ENCODE measurements around the gene CCNT2. TPM values are rescaled to one million over a fixed set of nuclear protein-coding genes. Genes with fewer than 3 reads are reported as not detected.

CCNT2 gene
- total and polyA plus RNA-seq, 2 experiments from 2014 or later, result 13.1 to 41.7 TPM

GRCh38 chr2:134892282-134893035 is 26.2 kb upstream of the CCNT2 start:
- Histone ChIP-seq H3K79me2 (no peaks in the 10 kb centered on the region), H2AFZ (no peak overlapping the region), H3K27me3 (no peaks in the 10 kb centered on the region), H3K4me3 (no peak overlapping the region), H3K9me2 (replicated peaks; ENCODE audit: insufficient read depth) (no peaks in the 10 kb centered on the region), H3K4me1 (ENCODE audit: insufficient read depth) (no peaks in the 10 kb centered on the region), H3K27ac (no peak overlapping the region), H3K36me3 (replicated peaks; ENCODE audit: insufficient read depth, low read depth) (no peaks in the 10 kb centered on the region), H4K20me1 (ENCODE audit: insufficient read depth, poor library complexity, severe bottlenecking) (no peaks in the 10 kb centered on the region), H3K4me2 (no peak overlapping the region), H3K9me3 (ENCODE audit: low read depth) (no peaks in the 10 kb centered on the region)
- 55% methylated on average over 1 of the region's 1 CpG for WGBS (ENCODE audit: low lambda C conversion rate, missing lambda C conversion rate)
- TF ChIP-seq EZH2phosphoT487 (IDR thresholded peaks at IDR 0.05; ENCODE audit: low read depth, severe bottlenecking, unreplicated experiment), result no peak
- no peak for TF ChIP-seq CTCF (IDR thresholded peaks at IDR 0.05; ENCODE audit: poor library complexity)
- no peak for TF ChIP-seq EZH2 (IDR thresholded peaks at IDR 0.05; ENCODE audit: borderline replicate concordance)
- DNase-seq (ENCODE audit: low spot score), result peak; percentile 12

GRCh38 chr2:134897932-134898331 is 20.7 kb upstream of the CCNT2 start:
- H3K79me2 ChIP-seq, result no peaks in the 10 kb centered on the region
- H3K4me1 ChIP-seq (ENCODE audit: insufficient read depth), result no peaks in the 10 kb centered on the region
- no peak overlapping the region for H3K27ac ChIP-seq
- H4K20me1 ChIP-seq (ENCODE audit: insufficient read depth, poor library complexity, severe bottlenecking), result no peaks in the 10 kb centered on the region
- H2AFZ ChIP-seq, result no peak overlapping the region
- no peak for DNase-seq (ENCODE audit: low spot score)
- H3K27me3 ChIP-seq, result no peaks in the 10 kb centered on the region
- H3K9me3 ChIP-seq (ENCODE audit: low read depth), result no peaks in the 10 kb centered on the region
- H3K36me3 ChIP-seq (replicated peaks; ENCODE audit: insufficient read depth, low read depth), result no peaks in the 10 kb centered on the region
- TF ChIP-seq EZH2 (IDR thresholded peaks at IDR 0.05; ENCODE audit: borderline replicate concordance), result no peak
- peak; percentile 66 for TF ChIP-seq CTCF (IDR thresholded peaks at IDR 0.05; ENCODE audit: poor library complexity)
- TF ChIP-seq EZH2phosphoT487 (IDR thresholded peaks at IDR 0.05; ENCODE audit: low read depth, severe bottlenecking, unreplicated experiment), result no peak
- H3K4me2 ChIP-seq, result no peak overlapping the region
- no peaks in the 10 kb centered on the region for H3K9me2 ChIP-seq (replicated peaks; ENCODE audit: insufficient read depth)
- H3K4me3 ChIP-seq, result no peak overlapping the region

- H3K4me3 ChIP-seq, result no peak overlapping the region
- no peaks in the 10 kb centered on the region for H3K36me3 ChIP-seq (replicated peaks; ENCODE audit: insufficient read depth, low read depth)
- H4K20me1 ChIP-seq (ENCODE audit: insufficient read depth, poor library complexity, severe bottlenecking), result no peaks in the 10 kb centered on the region
- H3K9me2 ChIP-seq (replicated peaks; ENCODE audit: insufficient read depth), result no peaks in the 10 kb centered on the region
- no peak overlapping the region for H2AFZ ChIP-seq
- H3K4me2 ChIP-seq, result no peak overlapping the region
- DNase-seq (ENCODE audit: low spot score), result no peak
- H3K27me3 ChIP-seq, result no peaks in the 10 kb centered on the region
- H3K9me3 ChIP-seq (ENCODE audit: low read depth), result no peaks in the 10 kb centered on the region
- no peaks in the 10 kb centered on the region for H3K4me1 ChIP-seq (ENCODE audit: insufficient read depth)
- no peaks in the 10 kb centered on the region for H3K79me2 ChIP-seq
- no peak overlapping the region for H3K27ac ChIP-seq
- TF ChIP-seq CTCF (IDR thresholded peaks at IDR 0.05; ENCODE audit: poor library complexity) (no peak), EZH2phosphoT487 (IDR thresholded peaks at IDR 0.05; ENCODE audit: low read depth, severe bottlenecking, unreplicated experiment) (no peak), EZH2 (IDR thresholded peaks at IDR 0.05; ENCODE audit: borderline replicate concordance) (no peak)
These were observed 19.4 kb upstream of the CCNT2 start for GRCh38 chr2:134899204-134899603.

Data from hepatocyte (in vitro differentiated cells).